ENCODE measurements around the gene EAPP. TPM values are rescaled to one million over a fixed set of nuclear protein-coding genes. Genes with fewer than 3 reads are reported as not detected.

EAPP gene
- total and polyA plus RNA-seq, 2 of the 13 experiments (the other 11 are each of a cell fraction or from before 2014, with no cell fraction given) = 68.7 to 110 TPM

- TF ChIP-seq ZNF253 (CRISPR knock-in tag; IDR thresholded peaks at IDR 0.05; ENCODE audit: borderline replicate concordance) (peak; percentile 97), ARID4A (CRISPR knock-in tag; IDR thresholded peaks at IDR 0.05; ENCODE audit: borderline replicate concordance) (peak; percentile 100), NCOA2 (CRISPR knock-in tag; IDR thresholded peaks at IDR 0.05) (peak; percentile 89), MLLT10 (CRISPR knock-in tag; IDR thresholded peaks at IDR 0.05) (0 out of 2 replicates have a peak, but pooled peaks have one; percentile 46), KDM6A (CRISPR knock-in tag; IDR thresholded peaks at IDR 0.05; ENCODE audit: low read depth) (peak; percentile 73), KMT2A (CRISPR knock-in tag; IDR thresholded peaks at IDR 0.05) (peak; percentile 100), ATF4 (CRISPR knock-in tag; IDR thresholded peaks at IDR 0.05) (peak in 1 of 2 experiments; percentile 94; a peak in 3 of 4 replicates), GRHL1 (CRISPR knock-in tag; conservative IDR thresholded peaks at IDR 0.05) (no peak), ZNF761 (CRISPR knock-in tag; conservative IDR thresholded peaks at IDR 0.05) (peak; percentile 99), ZSCAN25 (CRISPR knock-in tag; IDR thresholded peaks at IDR 0.05) (peak; percentile 93), GLMP (CRISPR knock-in tag; IDR thresholded peaks at IDR 0.05; ENCODE audit: borderline replicate concordance) (no peak), MED8 (CRISPR knock-in tag; IDR thresholded peaks at IDR 0.05; ENCODE audit: insufficient replicate concordance) (peak; percentile 92), SP4 (CRISPR knock-in tag; IDR thresholded peaks at IDR 0.05) (peak; percentile 95), SNAPC2 (CRISPR knock-in tag; IDR thresholded peaks at IDR 0.05) (peak; percentile 97), TOE1 (CRISPR knock-in tag; IDR thresholded peaks at IDR 0.05) (peak; percentile 98), FOXJ3 (CRISPR knock-in tag; IDR thresholded peaks at IDR 0.05; ENCODE audit: borderline replicate concordance) (peak; percentile 96), ZNF674 (CRISPR knock-in tag; IDR thresholded peaks at IDR 0.05; ENCODE audit: low read depth) (peak; percentile 92; the same call in 1 of the 2 replicates), THAP7 (CRISPR knock-in tag; IDR thresholded peaks at IDR 0.05) (peak; percentile 95), ZNF225 (CRISPR knock-in tag; IDR thresholded peaks at IDR 0.05) (peak; percentile 100), ZNF773 (CRISPR knock-in tag; IDR thresholded peaks at IDR 0.05; ENCODE audit: borderline replicate concordance) (peak; percentile 67; the same call in 1 of the 2 replicates)
Measured at GRCh38 chr14:34539407-34540180, at the start of gene EAPP (continued).
